ENCODE data around the gene IGDCC3.

DNA sequence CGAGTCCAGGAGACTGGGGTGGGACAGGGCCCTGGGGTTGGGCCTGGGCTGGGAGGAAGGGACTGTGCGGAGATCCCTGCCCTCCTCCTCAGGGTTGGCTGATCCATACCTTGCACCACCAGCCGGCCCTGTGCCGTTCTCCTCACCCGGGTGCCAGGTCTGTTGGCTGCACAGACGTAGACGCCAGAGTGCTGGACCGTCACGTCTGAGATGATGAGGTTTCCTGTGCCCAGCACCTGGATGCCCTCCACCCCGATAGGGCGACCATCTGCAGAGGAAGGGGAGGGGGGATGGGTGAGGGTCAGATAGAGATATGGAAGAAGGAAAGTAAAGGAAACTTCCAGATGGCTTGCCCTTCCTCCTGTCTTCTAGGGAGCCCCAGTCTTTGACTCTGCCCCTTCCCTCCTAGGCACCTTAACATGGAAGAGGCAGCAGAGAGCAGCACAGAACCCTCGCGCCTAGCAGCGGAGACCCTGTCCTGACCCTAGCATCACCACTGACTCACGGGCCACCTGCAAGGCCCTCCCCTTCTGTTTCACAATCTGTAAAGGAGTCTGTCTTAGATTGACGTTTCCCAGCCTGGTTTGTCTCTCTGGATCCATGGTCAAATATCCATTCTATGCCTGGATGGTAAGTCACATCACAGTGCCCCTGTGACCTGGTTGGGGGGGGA, 44.5 kb downstream of the IGDCC3 start:
- TF ChIP-seq, protein P1, sequence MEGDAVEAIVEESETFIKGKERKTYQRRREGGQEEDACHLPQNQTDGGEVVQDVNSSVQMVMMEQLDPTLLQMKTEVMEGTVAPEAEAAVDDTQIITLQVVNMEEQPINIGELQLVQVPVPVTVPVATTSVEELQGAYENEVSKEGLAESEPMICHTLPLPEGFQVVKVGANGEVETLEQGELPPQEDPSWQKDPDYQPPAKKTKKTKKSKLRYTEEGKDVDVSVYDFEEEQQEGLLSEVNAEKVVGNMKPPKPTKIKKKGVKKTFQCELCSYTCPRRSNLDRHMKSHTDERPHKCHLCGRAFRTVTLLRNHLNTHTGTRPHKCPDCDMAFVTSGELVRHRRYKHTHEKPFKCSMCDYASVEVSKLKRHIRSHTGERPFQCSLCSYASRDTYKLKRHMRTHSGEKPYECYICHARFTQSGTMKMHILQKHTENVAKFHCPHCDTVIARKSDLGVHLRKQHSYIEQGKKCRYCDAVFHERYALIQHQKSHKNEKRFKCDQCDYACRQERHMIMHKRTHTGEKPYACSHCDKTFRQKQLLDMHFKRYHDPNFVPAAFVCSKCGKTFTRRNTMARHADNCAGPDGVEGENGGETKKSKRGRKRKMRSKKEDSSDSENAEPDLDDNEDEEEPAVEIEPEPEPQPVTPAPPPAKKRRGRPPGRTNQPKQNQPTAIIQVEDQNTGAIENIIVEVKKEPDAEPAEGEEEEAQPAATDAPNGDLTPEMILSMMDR (IDR thresholded peaks at IDR 0.05), result no peak
- no peak for TF ChIP-seq POLR2A (IDR thresholded peaks at IDR 0.05)
